GM19467 (cell line): ENCODE results near the gene WNT9A.
A peak's percentile ranks its signal among the peaks of the same experiment; 100 is the strongest.

ENCODE experiments used
- ATAC-seq: cut with Tn5 transposase; IDR thresholded peaks from one replicate; pipeline ENCODE4 v1.9.1; 2021; ENCODE audit warnings: mild to moderate bottlenecking, moderate library complexity; ENCODE audit not compliant: unreplicated experiment

Gene WNT9A

GRCh38 chr1:227954163-227954850 is 6.6 kb upstream of the WNT9A start:
- ATAC-seq, result no peak

- no peak for ATAC-seq
These were observed 5.3 kb upstream of the WNT9A start for GRCh38 chr1:227953022-227953412.

GRCh38 chr1:227952374-227953021 is 4.8 kb upstream of the WNT9A start:
- no peak for ATAC-seq

- no peak for ATAC-seq
These were observed 4.1 kb upstream of the WNT9A start for GRCh38 chr1:227951624-227952373.

- no peak for ATAC-seq
These were observed 3.1 kb upstream of the WNT9A start for GRCh38 chr1:227950735-227951346.

- no peak for ATAC-seq
These were observed 2.4 kb upstream of the WNT9A start for GRCh38 chr1:227949954-227950734.

- ATAC-seq, result no peak
These were observed 1.7 kb upstream of the WNT9A start for GRCh38 chr1:227949341-227949921.

GRCh38 chr1:227948493-227949260 is 945 bp upstream of the WNT9A start:
- ATAC-seq, result no peak

GRCh38 chr1:227947386-227947675 is 401 bp downstream of the WNT9A start:
- peak; percentile 10 for ATAC-seq

- no peak for ATAC-seq
These were observed 927 bp downstream of the WNT9A start for GRCh38 chr1:227946624-227947385.

GRCh38 chr1:227945891-227946623 is 1.7 kb downstream of the WNT9A start:
- ATAC-seq, result no peak

GRCh38 chr1:227944931-227945890 is 2.5 kb downstream of the WNT9A start:
- ATAC-seq, result no peak

GRCh38 chr1:227944090-227944930 is 3.4 kb downstream of the WNT9A start:
- ATAC-seq, result no peak

- ATAC-seq, result no peak
These were observed 4.2 kb downstream of the WNT9A start for GRCh38 chr1:227943381-227944089.

- ATAC-seq, result no peak
These were observed 4.9 kb downstream of the WNT9A start for GRCh38 chr1:227942716-227943261.
